Activated CD4-positive, CD25-positive, alpha-beta regulatory T cell treated with anti-CD3 and anti-CD28 coated beads, Interleukin-2, amount 50 U/mL, for 16 hours (primary cell): ENCODE measurements around the gene MYCBPAP.

Experiments used
- DNase-seq: peaks from one replicate; pipeline ENCODE4 v3.0.0-alpha.2; 2020; ENCODE audit warnings: low read depth, low spot score

The MYCBPAP gene

GRCh38 chr17:50551884-50552283 lies 43.6 kb downstream of the MYCBPAP start:
- DNase-seq, result no peak

- no peak for DNase-seq
Measured at GRCh38 chr17:50554201-50554600, 46.0 kb downstream of the MYCBPAP start.

GRCh38 chr17:50556803-50557202 lies 48.6 kb downstream of the MYCBPAP start:
- DNase-seq, result no peak

- DNase-seq, result no peak
Measured at GRCh38 chr17:50557630-50558029, 49.4 kb downstream of the MYCBPAP start.

- DNase-seq, result no peak
Measured at GRCh38 chr17:50558091-50558490, 49.9 kb downstream of the MYCBPAP start.

GRCh38 chr17:50558581-50558940 lies 50.3 kb downstream of the MYCBPAP start:
- no peak for DNase-seq

GRCh38 chr17:50558941-50559614 lies 50.8 kb downstream of the MYCBPAP start:
- DNase-seq, result no peak

- no peak for DNase-seq
Measured at GRCh38 chr17:50559674-50560184, 51.5 kb downstream of the MYCBPAP start.

- peak; percentile 66 for DNase-seq
Measured at GRCh38 chr17:50560185-50560824, 52.1 kb downstream of the MYCBPAP start, which contains the start of gene CACNA1G. TSS of gene CACNA1G (plus strand) at chr17:50560715. CDS start at chr17:50561460, 745 bp downstream.

- DNase-seq, result no peak
Measured at GRCh38 chr17:50560931-50561745, 52.9 kb downstream of the MYCBPAP start.

- no peak for DNase-seq
Measured at GRCh38 chr17:50561746-50562141, 53.5 kb downstream of the MYCBPAP start.

GRCh38 chr17:50562242-50563091 lies 54.2 kb downstream of the MYCBPAP start:
- DNase-seq, result no peak

- no peak for DNase-seq
Measured at GRCh38 chr17:50563092-50563511, 54.9 kb downstream of the MYCBPAP start.

- no peak for DNase-seq
Measured at GRCh38 chr17:50564916-50565315, 56.7 kb downstream of the MYCBPAP start.

GRCh38 chr17:50565402-50566350 lies 57.4 kb downstream of the MYCBPAP start:
- no peak for DNase-seq

GRCh38 chr17:50566886-50567285 lies 58.6 kb downstream of the MYCBPAP start:
- no peak for DNase-seq

GRCh38 chr17:50568659-50569058 lies 60.4 kb downstream of the MYCBPAP start:
- no peak for DNase-seq

- DNase-seq, result no peak
Measured at GRCh38 chr17:50569592-50569991, 61.4 kb downstream of the MYCBPAP start.

- no peak for DNase-seq
Measured at GRCh38 chr17:50570032-50570431, 61.8 kb downstream of the MYCBPAP start.

GRCh38 chr17:50570528-50570927 lies 62.3 kb downstream of the MYCBPAP start:
- DNase-seq, result no peak
